NCI-H146 treated with DMSO at 0.1 percent for 48 hours (cell line): ENCODE measurements around the gene AJM1.

Experiments used
- DNase-seq: peaks from one replicate; lab custom pipeline; 2025; ENCODE audit not compliant: unreplicated experiment; lab: John Stamatoyannopoulos, UW

Gene AJM1

GRCh38 chr9:136853596-136854112, 11.4 kb downstream of the AJM1 start:
- no peak for DNase-seq

GRCh38 chr9:136854113-136854841, 12.0 kb downstream of the AJM1 start:
- no peak for DNase-seq

GRCh38 chr9:136854842-136855460, 12.7 kb downstream of the AJM1 start:
- no peak for DNase-seq

- DNase-seq: no peak
Observed at GRCh38 chr9:136855461-136856078, 13.3 kb downstream of the AJM1 start.

GRCh38 chr9:136856079-136856476, 13.8 kb downstream of the AJM1 start:
- no peak for DNase-seq

GRCh38 chr9:136856541-136857141, 14.4 kb downstream of the AJM1 start:
- DNase-seq: no peak

- no peak for DNase-seq
Observed at GRCh38 chr9:136857166-136857565, 14.9 kb downstream of the AJM1 start.

GRCh38 chr9:136857581-136858412, 15.5 kb downstream of the AJM1 start:
- DNase-seq: no peak

- no peak for DNase-seq
Observed at GRCh38 chr9:136858452-136858843, 16.2 kb downstream of the AJM1 start.

- DNase-seq: no peak
Observed at GRCh38 chr9:136858844-136859757, 16.8 kb downstream of the AJM1 start.

GRCh38 chr9:136860529-136860928, 18.3 kb downstream of the AJM1 start:
- DNase-seq: no peak

GRCh38 chr9:136860933-136861873, 18.9 kb downstream of the AJM1 start:
- no peak for DNase-seq

GRCh38 chr9:136861874-136862457, 19.7 kb downstream of the AJM1 start:
- no peak for DNase-seq

- DNase-seq: no peak
Observed at GRCh38 chr9:136862849-136863622, 20.8 kb downstream of the AJM1 start.

GRCh38 chr9:136863623-136864273, 21.5 kb downstream of the AJM1 start:
- DNase-seq: no peak

GRCh38 chr9:136865041-136865767, 22.9 kb downstream of the AJM1 start:
- no peak for DNase-seq

- no peak for DNase-seq
Observed at GRCh38 chr9:136865768-136866103, 23.5 kb downstream of the AJM1 start.
